RWPE1 (cell line): ENCODE measurements around the gene MED15.

Experiments
- CTCF ChIA-PET: fragments of 350-600 bp; sonication (Branson Sonifier 250); formaldehyde crosslinking; extraction: SDS; loops from one replicate; lab custom pipeline; 2021; lab: Yijun Ruan, JAX
- POLR2A ChIA-PET: fragments of 400-600 bp; formaldehyde crosslinking; extraction: SDS; loops from one replicate; lab custom pipeline; 2020; ENCODE audit warnings: antibody characterized with exemption; ENCODE audit not compliant: low non-redundant PET; lab: Yijun Ruan, JAX
- DNase-seq: peaks from one replicate; pipeline ENCODE4 v3.0.0; 2012; ENCODE audit warnings: low spot score
- H3K27ac ChIP-seq: fragments of 450-650 bp; 2 replicates; pipeline ENCODE4 v1.5.1; 2017
- CTCF ChIP-seq: fragments of 450-650 bp; conservative IDR thresholded peaks from 2 replicates; pipeline ENCODE4 v1.5.1; 2017; ENCODE audit warnings: low read depth, mild to moderate bottlenecking

MED15 gene

GRCh38 chr22:20573176-20573832, 65.9 kb downstream of the MED15 start:
- ChIA-PET POLR2A (no interaction called here), CTCF (no interaction called here)
- H3K27ac ChIP-seq: peak overlapping the region; percentile 46
- no peak for DNase-seq
- no peak for TF ChIP-seq CTCF

- peak overlapping the region; percentile 39 for H3K27ac ChIP-seq
- no peak for DNase-seq
- POLR2A ChIA-PET: no interaction called here
- no peak for TF ChIP-seq CTCF
- CTCF ChIA-PET: no interaction called here
Measured at GRCh38 chr22:20573833-20574615, 66.6 kb downstream of the MED15 start.

DNA sequence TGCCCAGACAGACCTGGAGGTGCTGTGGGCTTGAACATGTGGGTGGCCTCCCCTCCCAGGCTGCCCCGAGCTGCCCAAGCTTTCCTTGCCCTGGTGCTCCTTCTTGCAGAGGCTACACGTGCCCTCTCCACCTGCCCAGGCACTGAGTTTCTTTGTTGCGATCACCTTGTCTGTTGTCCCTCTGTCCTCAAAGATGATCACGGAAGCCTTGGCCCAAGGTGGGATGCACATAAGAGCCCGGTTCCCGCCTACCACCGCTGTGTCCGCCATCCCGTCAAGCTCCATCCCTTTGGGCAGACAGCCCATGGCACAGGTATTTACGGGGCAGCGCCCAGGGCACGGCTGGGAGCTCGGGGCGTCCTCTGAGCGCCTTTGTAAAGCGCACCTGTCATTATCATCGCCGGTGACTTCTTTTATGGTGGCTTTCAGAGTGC, 67.5 kb downstream of the MED15 start:
- no peak for DNase-seq
- TF ChIP-seq CTCF: no peak
- ChIA-PET POLR2A (no interaction called here), CTCF (interaction anchor here (1.0 kb wide), 1 partner anchor 11 kb away, joined by 4 read pairs; no protein-coding TSS in a partner anchor)
- peak overlapping the region; percentile 39 for H3K27ac ChIP-seq

- H3K27ac ChIP-seq: peak overlapping the region; percentile 99
- no peak for DNase-seq
- CTCF ChIA-PET: no interaction called here
- POLR2A ChIA-PET: no interaction called here
- no peak for TF ChIP-seq CTCF
Measured at GRCh38 chr22:20575724-20576444, 68.5 kb downstream of the MED15 start.

- ChIA-PET CTCF (no interaction called here), POLR2A (no interaction called here)
- no peak for DNase-seq
- TF ChIP-seq CTCF: no peak
- peak overlapping the region; percentile 99 for H3K27ac ChIP-seq
Measured at GRCh38 chr22:20576445-20576816, 69.0 kb downstream of the MED15 start.

DNA sequence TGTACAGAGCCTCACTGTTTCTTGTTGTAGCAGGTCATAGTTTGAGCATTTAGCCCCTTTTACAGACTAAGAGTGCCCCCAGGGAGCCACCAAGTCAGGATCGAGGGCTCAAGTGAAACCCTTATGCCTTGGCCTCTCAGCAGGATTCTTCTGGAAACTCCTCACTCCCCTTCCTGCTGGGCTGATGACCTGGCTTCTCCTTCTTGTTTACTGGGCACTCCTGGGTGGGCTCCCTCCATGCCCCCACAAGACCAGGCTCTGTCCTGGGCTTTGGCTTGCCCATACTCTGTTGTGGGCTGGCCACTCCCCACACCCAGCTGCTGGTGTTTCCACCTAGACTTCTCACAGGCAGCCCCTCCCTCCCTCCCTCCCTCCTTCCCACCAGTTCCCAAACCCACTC, 69.6 kb downstream of the MED15 start:
- DNase-seq: no peak
- ChIA-PET CTCF (no interaction called here), POLR2A (no interaction called here)
- H3K27ac ChIP-seq: peak overlapping the region; percentile 99
- TF ChIP-seq CTCF: no peak
